ENCODE data around the gene C10orf120. TPM values are rescaled to one million over a fixed set of nuclear protein-coding genes. Genes with fewer than 3 reads are reported as not detected.

The C10orf120 gene
- total RNA-seq, 1 experiment from 2014 or later, result not detected

GRCh38 chr10:122702275-122702674 lies 2.6 kb upstream of the C10orf120 start:
- DNase-seq (ENCODE audit: low read depth, low spot score), result no peak
- intact Hi-C loops (cut with micrococcal nuclease; ENCODE audit: unreplicated experiment) (no loop called here), in situ Hi-C loops (cut with HindIII; ENCODE audit: low pct_unique_long_range_greater_than_20kb, low sequenced_read_pairs) (no loop called here)
- BruUV-seq (replicated peaks), result no TSS peak
- ChIA-PET CTCF (no interaction called here), POLR2A (no interaction called here)
- Histone ChIP-seq H3K36me3 (ENCODE audit: control insufficient read depth, insufficient read depth, low read length) (no peaks in the 10 kb centered on the region), H3K4me1 (ENCODE audit: control insufficient read depth, insufficient read depth, low read length) (no peaks in the 10 kb centered on the region), H3K9me3 (ENCODE audit: control insufficient read depth, insufficient read depth, low read depth, low read length) (no peaks in the 10 kb centered on the region), H3K4me3 (ENCODE audit: low read depth in 2 of 2, low read length in 2 of 2) (no peak overlapping the region), H3K27ac (ENCODE audit: low read length) (no peak overlapping the region), H3K27me3 (ENCODE audit: control insufficient read depth, insufficient read depth, low read length) (peaks cover 8% of the 10 kb centered on the region; the same call in 1 of the 2 replicates)
- TF ChIP-seq, protein P1, sequence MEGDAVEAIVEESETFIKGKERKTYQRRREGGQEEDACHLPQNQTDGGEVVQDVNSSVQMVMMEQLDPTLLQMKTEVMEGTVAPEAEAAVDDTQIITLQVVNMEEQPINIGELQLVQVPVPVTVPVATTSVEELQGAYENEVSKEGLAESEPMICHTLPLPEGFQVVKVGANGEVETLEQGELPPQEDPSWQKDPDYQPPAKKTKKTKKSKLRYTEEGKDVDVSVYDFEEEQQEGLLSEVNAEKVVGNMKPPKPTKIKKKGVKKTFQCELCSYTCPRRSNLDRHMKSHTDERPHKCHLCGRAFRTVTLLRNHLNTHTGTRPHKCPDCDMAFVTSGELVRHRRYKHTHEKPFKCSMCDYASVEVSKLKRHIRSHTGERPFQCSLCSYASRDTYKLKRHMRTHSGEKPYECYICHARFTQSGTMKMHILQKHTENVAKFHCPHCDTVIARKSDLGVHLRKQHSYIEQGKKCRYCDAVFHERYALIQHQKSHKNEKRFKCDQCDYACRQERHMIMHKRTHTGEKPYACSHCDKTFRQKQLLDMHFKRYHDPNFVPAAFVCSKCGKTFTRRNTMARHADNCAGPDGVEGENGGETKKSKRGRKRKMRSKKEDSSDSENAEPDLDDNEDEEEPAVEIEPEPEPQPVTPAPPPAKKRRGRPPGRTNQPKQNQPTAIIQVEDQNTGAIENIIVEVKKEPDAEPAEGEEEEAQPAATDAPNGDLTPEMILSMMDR (IDR thresholded peaks at IDR 0.05), result no peak
- TF ChIP-seq SIN3A (IDR thresholded peaks at IDR 0.05; ENCODE audit: borderline replicate concordance, insufficient read depth, low read depth, low read length), result no peak
- no peak for TF ChIP-seq TCF7L2 (IDR thresholded peaks at IDR 0.05; ENCODE audit: low read depth, low read length)
- no peak for TF ChIP-seq POLR2AphosphoS5 (IDR thresholded peaks at IDR 0.05; ENCODE audit: low read depth, low read length)
- TF ChIP-seq REST (IDR thresholded peaks at IDR 0.05; ENCODE audit: insufficient read depth in 1 of 2, low read depth in 2 of 2, low read length in 1 of 2), result no peak
- no peak for ATAC-seq

DNA sequence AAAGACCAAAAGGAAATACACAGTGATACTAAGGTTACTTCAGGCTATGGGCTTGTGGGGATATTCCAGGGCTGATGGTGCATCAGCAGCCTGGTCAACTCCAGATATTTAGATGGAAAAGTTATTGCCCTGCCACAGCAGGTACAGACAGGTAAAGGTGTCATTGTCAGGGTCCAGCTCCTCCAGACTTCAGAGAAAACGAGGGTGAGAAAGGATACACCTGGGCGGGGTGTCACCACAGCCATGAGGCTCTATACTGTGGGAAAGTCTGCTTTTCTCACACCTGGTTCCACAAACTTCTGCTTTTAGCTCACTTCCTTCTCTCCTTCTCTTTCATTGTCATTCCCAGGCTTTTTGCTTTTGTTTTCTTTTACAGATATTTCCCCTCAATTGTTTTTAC lies 2.0 kb upstream of the C10orf120 start:
- POLR2A ChIA-PET, result no interaction called here
- CTCF ChIA-PET, result no interaction called here
- intact Hi-C loops (cut with micrococcal nuclease; ENCODE audit: unreplicated experiment), result no loop called here

More for the DNA sequence above, 2.0 kb upstream of the C10orf120 start:
- TF ChIP-seq REST (IDR thresholded peaks at IDR 0.05; ENCODE audit: insufficient read depth in 1 of 2, low read depth in 2 of 2, low read length in 1 of 2) (no peak), SIN3A (IDR thresholded peaks at IDR 0.05; ENCODE audit: borderline replicate concordance, insufficient read depth, low read depth, low read length) (no peak)
- Histone ChIP-seq H3K27ac (ENCODE audit: low read length) (no peak overlapping the region), H3K4me1 (ENCODE audit: control insufficient read depth, insufficient read depth, low read length) (no peaks in the 10 kb centered on the region), H3K27me3 (ENCODE audit: control insufficient read depth, insufficient read depth, low read length) (peaks cover 8% of the 10 kb centered on the region; the same call in 1 of the 2 replicates), H3K36me3 (ENCODE audit: control insufficient read depth, insufficient read depth, low read length) (no peaks in the 10 kb centered on the region), H3K9me3 (ENCODE audit: control insufficient read depth, insufficient read depth, low read depth, low read length) (no peaks in the 10 kb centered on the region), H3K4me3 (ENCODE audit: low read depth in 2 of 2, low read length in 2 of 2) (no peak overlapping the region)
- ATAC-seq, result no peak
- DNase-seq (ENCODE audit: low read depth, low spot score), result no peak
- in situ Hi-C loops (cut with HindIII; ENCODE audit: low pct_unique_long_range_greater_than_20kb, low sequenced_read_pairs), result no loop called here
- no TSS peak for BruUV-seq (replicated peaks)
